GM12872 (cell line): ENCODE results near the gene TAS2R42.

Source experiments
- TF ChIP-seq, protein P1 (sequence below): IDR thresholded peaks from 3 replicates; pipeline ENCODE4 v1.5.1; 2011; ENCODE audit warnings: low read depth, mild to moderate bottlenecking, low read length, moderate library complexity; ENCODE audit not compliant: insufficient read depth

The TAS2R42 gene

DNA sequence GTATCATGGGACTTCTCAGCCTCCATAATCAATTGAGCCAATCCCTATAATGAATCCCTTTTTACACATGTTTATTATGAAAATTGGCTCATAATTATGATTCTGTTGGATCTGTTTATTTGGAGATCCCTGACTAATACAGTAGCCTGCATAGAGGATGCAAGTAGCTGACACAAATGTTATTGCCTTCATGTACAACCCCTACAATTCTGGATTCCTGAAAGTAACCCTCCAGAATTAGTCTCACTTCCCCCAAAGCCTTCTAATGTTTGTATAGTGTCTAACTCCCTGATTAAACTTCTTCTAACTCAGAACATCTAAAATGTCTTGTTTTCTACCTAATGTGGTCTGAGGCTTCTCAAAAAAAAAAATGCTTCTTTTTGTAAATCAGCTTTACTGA, 22.4 kb downstream of the TAS2R42 start:
- TF ChIP-seq, protein P1, sequence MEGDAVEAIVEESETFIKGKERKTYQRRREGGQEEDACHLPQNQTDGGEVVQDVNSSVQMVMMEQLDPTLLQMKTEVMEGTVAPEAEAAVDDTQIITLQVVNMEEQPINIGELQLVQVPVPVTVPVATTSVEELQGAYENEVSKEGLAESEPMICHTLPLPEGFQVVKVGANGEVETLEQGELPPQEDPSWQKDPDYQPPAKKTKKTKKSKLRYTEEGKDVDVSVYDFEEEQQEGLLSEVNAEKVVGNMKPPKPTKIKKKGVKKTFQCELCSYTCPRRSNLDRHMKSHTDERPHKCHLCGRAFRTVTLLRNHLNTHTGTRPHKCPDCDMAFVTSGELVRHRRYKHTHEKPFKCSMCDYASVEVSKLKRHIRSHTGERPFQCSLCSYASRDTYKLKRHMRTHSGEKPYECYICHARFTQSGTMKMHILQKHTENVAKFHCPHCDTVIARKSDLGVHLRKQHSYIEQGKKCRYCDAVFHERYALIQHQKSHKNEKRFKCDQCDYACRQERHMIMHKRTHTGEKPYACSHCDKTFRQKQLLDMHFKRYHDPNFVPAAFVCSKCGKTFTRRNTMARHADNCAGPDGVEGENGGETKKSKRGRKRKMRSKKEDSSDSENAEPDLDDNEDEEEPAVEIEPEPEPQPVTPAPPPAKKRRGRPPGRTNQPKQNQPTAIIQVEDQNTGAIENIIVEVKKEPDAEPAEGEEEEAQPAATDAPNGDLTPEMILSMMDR: no peak

DNA sequence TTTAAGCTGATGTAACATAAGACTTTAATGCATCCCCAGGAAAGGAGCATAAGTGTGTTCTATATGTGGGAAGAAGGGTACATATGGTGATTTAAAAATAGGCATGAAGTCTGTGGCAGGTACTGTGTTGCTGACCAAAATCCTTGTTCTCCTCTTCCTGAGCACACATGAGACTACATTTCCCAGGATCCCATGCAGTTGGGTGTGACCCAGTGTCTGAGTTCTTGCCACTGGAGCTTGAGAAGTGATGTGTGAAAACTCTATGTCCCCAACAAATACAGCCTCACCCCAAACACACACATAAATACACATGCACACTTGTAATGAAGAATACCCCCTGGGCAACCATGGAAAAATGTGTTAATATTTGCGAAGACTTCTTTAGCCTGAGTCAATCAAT, 24.2 kb downstream of the TAS2R42 start:
- TF ChIP-seq, protein P1: no peak

DNA sequence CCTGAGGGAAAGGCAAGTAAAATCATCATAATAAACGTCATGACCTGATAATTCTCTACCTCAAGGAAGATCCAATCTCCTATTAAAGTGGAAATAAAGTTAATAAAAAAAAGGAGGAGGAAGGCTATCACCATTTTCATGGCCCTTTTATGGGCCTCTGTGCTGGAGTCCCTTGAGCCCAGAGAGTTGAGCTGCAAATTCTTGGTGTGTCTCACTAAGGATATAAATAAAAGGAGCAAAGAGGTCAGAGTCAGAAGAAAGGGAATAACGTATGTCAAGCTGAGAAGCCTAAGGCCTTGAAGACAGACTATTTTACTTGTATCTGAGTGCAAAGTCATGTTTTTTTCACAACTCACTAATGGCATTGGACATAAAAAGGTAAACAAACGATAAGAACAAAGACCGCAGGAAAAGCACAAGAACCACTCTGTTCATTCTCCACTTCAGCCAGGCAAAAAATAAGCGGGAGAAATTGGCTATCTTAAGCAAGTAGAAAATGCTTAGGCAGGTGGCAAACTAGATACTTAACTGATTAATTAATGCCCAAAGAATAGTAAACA, 27.8 kb downstream of the TAS2R42 start:
- TF ChIP-seq, protein P1: no peak

DNA sequence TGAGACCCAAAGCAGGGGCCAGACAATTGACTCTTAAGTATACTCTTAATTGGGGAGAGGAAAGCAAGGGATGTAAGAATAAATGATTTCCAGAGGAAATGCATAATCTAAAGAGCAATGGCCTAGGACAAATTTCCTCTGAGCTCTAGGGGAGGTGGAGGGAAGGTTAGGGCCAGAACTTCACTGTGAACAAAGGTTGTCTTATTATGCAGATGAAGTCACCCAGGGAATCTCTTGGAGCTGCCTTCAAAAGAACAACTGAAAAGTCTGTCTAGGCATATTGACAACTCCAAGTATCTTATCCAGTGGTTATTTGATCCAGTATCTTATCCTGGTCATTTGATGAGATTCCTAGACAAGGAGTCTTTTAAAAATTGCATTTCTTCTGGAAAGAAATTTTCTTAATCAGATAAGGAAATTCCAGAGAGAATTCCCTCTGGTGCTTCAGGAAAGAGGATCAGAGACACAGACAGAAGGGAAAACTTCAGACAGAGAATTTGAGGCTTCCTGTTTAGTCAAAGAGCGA, 32.3 kb downstream of the TAS2R42 start:
- TF ChIP-seq, protein P1: no peak

DNA sequence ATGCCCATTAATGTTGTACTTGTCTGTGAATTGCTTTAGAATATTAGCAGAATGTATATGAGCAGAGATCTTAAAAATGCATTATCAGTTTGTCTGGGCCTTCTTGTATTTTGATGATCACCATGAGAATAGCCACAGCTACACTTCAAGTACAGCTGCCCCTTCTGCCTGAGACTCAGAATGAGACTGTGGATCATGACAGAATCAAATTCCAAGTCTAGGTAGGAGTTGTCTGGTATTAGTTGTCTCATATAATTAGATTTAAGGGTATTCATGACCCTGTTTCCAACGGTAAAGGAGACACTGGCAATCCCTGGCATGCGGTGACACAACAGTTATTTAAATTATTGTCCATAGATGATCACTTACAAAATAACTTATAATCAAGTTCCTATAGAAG, 34.0 kb downstream of the TAS2R42 start:
- TF ChIP-seq, protein P1: no peak

DNA sequence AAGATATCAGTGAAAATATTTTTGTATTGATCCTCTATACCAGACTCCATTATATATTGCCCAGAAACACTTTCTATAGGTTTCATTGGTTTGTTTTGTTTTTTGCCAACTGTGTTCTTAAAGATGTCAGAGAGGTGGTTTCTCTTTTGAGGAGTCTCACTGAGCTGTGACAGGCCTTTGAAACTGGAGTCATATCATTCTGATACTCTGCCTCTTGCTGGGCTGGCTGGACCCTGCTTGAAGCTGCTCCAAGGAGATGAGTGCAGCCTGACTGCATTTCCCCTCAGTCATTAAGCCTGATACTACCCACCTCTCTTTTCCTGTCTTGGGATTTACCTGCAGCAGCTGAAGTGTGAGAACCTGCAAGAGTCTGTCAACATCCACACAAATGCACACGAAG, 35.9 kb downstream of the TAS2R42 start:
- TF ChIP-seq, protein P1: no peak

DNA sequence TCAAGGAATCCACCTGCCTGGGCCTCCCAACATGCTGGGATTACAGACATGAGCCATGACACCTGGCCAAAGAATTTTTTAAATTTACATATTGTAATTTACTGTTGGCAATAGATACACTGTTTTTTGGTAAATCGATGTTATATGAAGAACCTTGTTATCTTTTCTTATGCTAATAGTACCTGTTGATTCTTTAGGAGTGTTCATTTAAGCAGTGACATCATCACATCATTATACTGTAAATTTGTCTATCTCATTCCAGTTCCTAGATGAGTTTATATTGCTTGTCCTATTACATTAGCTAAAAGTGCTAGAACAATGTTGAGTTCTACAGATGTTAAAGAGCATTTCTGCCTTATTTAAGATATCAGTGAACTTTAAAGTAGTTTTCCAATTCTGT, 39.3 kb downstream of the TAS2R42 start:
- TF ChIP-seq, protein P1: no peak
